Prostate gland (tissue), 2 donors: ENCODE data around the gene KCTD17. TPM values are rescaled to one million over a fixed set of nuclear protein-coding genes. Genes with fewer than 3 reads are reported as not detected.

Experiments
- DNase-seq: peaks from one replicate; pipeline ENCODE4 v3.0.0-alpha.2; 2019; ENCODE audit warnings: low spot score
- H3K27ac ChIP-seq, 2 donors: fragments of 200-600 bp; sonication (generic); 2 replicates each; pipeline ENCODE4 v1.5.1; 2017 to 2019
- H3K27me3 ChIP-seq: fragments of 200-600 bp; sonication (generic); replicated peaks from 2 replicates; pipeline ENCODE4 v1.5.1; 2019; ENCODE audit not compliant: insufficient read depth
- H3K36me3 ChIP-seq, 2 donors: fragments of 200-600 bp; sonication (generic); 1 replicate in 1 of 2; 2 replicates in 1 of 2; pipeline versions ENCODE4 v1.5.1 to v1.8.1; 2017 to 2019
- H3K4me1 ChIP-seq: fragments of 200-600 bp; sonication (generic); replicated peaks from 2 replicates; pipeline ENCODE4 v1.5.1; 2019
- H3K4me3 ChIP-seq, 2 donors: fragments of 200-600 bp; sonication (generic); 2 replicates each; pipeline ENCODE4 v1.5.1; 2017 to 2019
- H3K9me3 ChIP-seq: fragments of 200-600 bp; sonication (generic); 2 replicates; pipeline ENCODE4 v1.5.1; 2017
- CTCF ChIP-seq, 4 experiments: fragments of 200-600 bp in 2 of 4; fragments of 450-650 bp in 2 of 4; sonication (generic) in 2 of 4; IDR thresholded peaks; 1 replicate in 3 of 4; 2 replicates in 1 of 4; pipeline ENCODE4 v1.5.1; 2016 to 2019; ENCODE audit warnings: antibody characterized with exemption in 4 of 4, mild to moderate bottlenecking in 2 of 4, moderate library complexity in 2 of 4
- POLR2A ChIP-seq: fragments of 450-650 bp; IDR thresholded peaks from one replicate; pipeline ENCODE4 v1.6.1; 2016; ENCODE audit warnings: antibody characterized with exemption, mild to moderate bottlenecking
- POLR2AphosphoS5 ChIP-seq: sonication (generic); formaldehyde crosslinking; IDR thresholded peaks from one replicate; pipeline ENCODE4 v1.6.1; 2017; ENCODE audit warnings: antibody characterized with exemption
- WGBS: methylation state at CpG from one replicate; pipeline ENCODE4 v1.1.5; 2018; 5-methylcytosine and 5-hydroxymethylcytosine counted together
- intact Hi-C: fragments of 100-400 bp; cut with DNase I; formaldehyde crosslinking; loops from one replicate; pipeline ENCODE4 v1.14.2; 2022
- total RNA-seq, 2 donors: library from RNA; depleted of rRNA; stranded (reverse); fragments of >200 nt; gene quantifications; one replicate each; pipeline ENCODE4 v1.1.0, GENCODE V29; 2016

KCTD17 gene
- total RNA-seq, 2 donors from 2014 or later, result 7.8 to 32.4 TPM

GRCh38 chr22:37101311-37102066 lies 49.9 kb downstream of the KCTD17 start:
- TF ChIP-seq POLR2AphosphoS5, result no peak
- no peak for TF ChIP-seq POLR2A
- TF ChIP-seq CTCF (IDR thresholded peaks at IDR 0.05), result no peak
- Histone ChIP-seq H3K9me3 (no peaks in the 10 kb centered on the region), H3K27ac (no peak overlapping the region), H3K27me3 (no peaks in the 10 kb centered on the region), H3K36me3 (no peaks in the 10 kb centered on the region), H3K4me3 (no peak overlapping the region), H3K4me1 (no peaks in the 10 kb centered on the region)
- intact Hi-C loops, result no loop called here
- WGBS, result 93% methylated on average over 10 of the region's 10 CpGs
- DNase-seq, result no peak

GRCh38 chr22:37103151-37103550 lies 51.6 kb downstream of the KCTD17 start:
- 54% methylated on average over 18 of the region's 18 CpGs for WGBS
- no peaks in the 10 kb centered on the region for H3K27me3 ChIP-seq
- TF ChIP-seq CTCF (IDR thresholded peaks at IDR 0.05) (no peak), POLR2AphosphoS5 (no peak), POLR2A (no peak)

GRCh38 chr22:37103656-37104452 lies 52.3 kb downstream of the KCTD17 start:
- H3K27ac ChIP-seq, result no peak overlapping the region
- H3K4me3 ChIP-seq, result no peak overlapping the region
- no peak for DNase-seq
- no peaks in the 10 kb centered on the region for H3K9me3 ChIP-seq
- TF ChIP-seq POLR2AphosphoS5 (no peak), POLR2A (no peak), CTCF (IDR thresholded peaks at IDR 0.05) (no peak)
- no peaks in the 10 kb centered on the region for H3K4me1 ChIP-seq
- WGBS, result 75% methylated on average over 14 of the region's 14 CpGs
- no peaks in the 10 kb centered on the region for H3K27me3 ChIP-seq
- no peaks in the 10 kb centered on the region for H3K36me3 ChIP-seq
- intact Hi-C loops, result no loop called here

More at GRCh38 chr22:37103151-37103550, 51.6 kb downstream of the KCTD17 start:
- Histone ChIP-seq H3K4me1 (no peaks in the 10 kb centered on the region), H3K4me3 (no peak overlapping the region), H3K27ac (no peak overlapping the region), H3K36me3 (no peaks in the 10 kb centered on the region), H3K9me3 (no peaks in the 10 kb centered on the region)
- intact Hi-C loops, result no loop called here
- DNase-seq, result no peak

GRCh38 chr22:37105154-37105553 lies 53.6 kb downstream of the KCTD17 start:
- intact Hi-C loops, result no loop called here
- Histone ChIP-seq H3K4me1 (no peaks in the 10 kb centered on the region), H3K27ac (no peak overlapping the region), H3K27me3 (no peaks in the 10 kb centered on the region), H3K36me3 (no peaks in the 10 kb centered on the region), H3K4me3 (no peak overlapping the region), H3K9me3 (no peaks in the 10 kb centered on the region)
- no peak for DNase-seq
- TF ChIP-seq CTCF (IDR thresholded peaks at IDR 0.05) (no peak), POLR2A (no peak), POLR2AphosphoS5 (no peak)
- 37% methylated on average over 7 of the region's 7 CpGs for WGBS
